Panc1 (cell line): Measurements from ENCODE around the gene ALDH6A1.

ENCODE experiments used
- CTCF ChIP-seq: fragments of 450-650 bp; IDR thresholded peaks from 2 replicates; pipeline ENCODE4 v1.5.1; 2017; ENCODE audit warnings: mild to moderate bottlenecking
- POLR2AphosphoS5 ChIP-seq: IDR thresholded peaks from 2 replicates; pipeline ENCODE4 v1.6.1; 2012; ENCODE audit warnings: mild to moderate bottlenecking, low read depth, low read length, moderate library complexity
- TCF7L2 ChIP-seq: IDR thresholded peaks from 2 replicates; pipeline ENCODE4 v1.6.1; 2011; ENCODE audit warnings: mild to moderate bottlenecking, low read depth, low read length, inconsistent platforms
- TF ChIP-seq, protein P1 (sequence below), 2 experiments: IDR thresholded peaks; 2 replicates each; pipeline ENCODE4 v1.6.1; 2011 to 2012; ENCODE audit warnings: low read depth in 2 of 2, control low read depth in 1 of 2, low read length in 1 of 2, mild to moderate bottlenecking in 1 of 2, moderate library complexity in 1 of 2; ENCODE audit not compliant: insufficient read depth in 1 of 2

GRCh38 chr14:74015963-74016362, 68.3 kb downstream of the ALDH6A1 start:
- no peak for TF ChIP-seq CTCF
- TF ChIP-seq POLR2AphosphoS5: no peak
- no peak for TF ChIP-seq TCF7L2
- TF ChIP-seq, protein P1, sequence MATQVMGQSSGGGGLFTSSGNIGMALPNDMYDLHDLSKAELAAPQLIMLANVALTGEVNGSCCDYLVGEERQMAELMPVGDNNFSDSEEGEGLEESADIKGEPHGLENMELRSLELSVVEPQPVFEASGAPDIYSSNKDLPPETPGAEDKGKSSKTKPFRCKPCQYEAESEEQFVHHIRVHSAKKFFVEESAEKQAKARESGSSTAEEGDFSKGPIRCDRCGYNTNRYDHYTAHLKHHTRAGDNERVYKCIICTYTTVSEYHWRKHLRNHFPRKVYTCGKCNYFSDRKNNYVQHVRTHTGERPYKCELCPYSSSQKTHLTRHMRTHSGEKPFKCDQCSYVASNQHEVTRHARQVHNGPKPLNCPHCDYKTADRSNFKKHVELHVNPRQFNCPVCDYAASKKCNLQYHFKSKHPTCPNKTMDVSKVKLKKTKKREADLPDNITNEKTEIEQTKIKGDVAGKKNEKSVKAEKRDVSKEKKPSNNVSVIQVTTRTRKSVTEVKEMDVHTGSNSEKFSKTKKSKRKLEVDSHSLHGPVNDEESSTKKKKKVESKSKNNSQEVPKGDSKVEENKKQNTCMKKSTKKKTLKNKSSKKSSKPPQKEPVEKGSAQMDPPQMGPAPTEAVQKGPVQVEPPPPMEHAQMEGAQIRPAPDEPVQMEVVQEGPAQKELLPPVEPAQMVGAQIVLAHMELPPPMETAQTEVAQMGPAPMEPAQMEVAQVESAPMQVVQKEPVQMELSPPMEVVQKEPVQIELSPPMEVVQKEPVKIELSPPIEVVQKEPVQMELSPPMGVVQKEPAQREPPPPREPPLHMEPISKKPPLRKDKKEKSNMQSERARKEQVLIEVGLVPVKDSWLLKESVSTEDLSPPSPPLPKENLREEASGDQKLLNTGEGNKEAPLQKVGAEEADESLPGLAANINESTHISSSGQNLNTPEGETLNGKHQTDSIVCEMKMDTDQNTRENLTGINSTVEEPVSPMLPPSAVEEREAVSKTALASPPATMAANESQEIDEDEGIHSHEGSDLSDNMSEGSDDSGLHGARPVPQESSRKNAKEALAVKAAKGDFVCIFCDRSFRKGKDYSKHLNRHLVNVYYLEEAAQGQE (IDR thresholded peaks at IDR 0.05; ENCODE audit: insufficient read depth in 1 of 2, low read depth in 2 of 2, low read length in 1 of 2): no peak
